Astrocyte (in vitro differentiated cells and primary cell): Measurements from ENCODE around the gene RENBP. TPM values are rescaled to one million over a fixed set of nuclear protein-coding genes. Genes with fewer than 3 reads are reported as not detected.
A peak's percentile ranks its signal among the peaks of the same experiment; 100 is the strongest.

Source experiments
- DNase-seq: peaks from one replicate; pipeline ENCODE4 v3.0.0-alpha.2; 2010; ENCODE audit warnings: low read depth
- FAIRE-seq: peaks from 2 replicates; lab custom pipeline; 2011; peaks lifted over from hg19 to GRCh38; lab: Jason Lieb, UNC
- H2AFZ ChIP-seq: 2 replicates; pipeline ENCODE4 v1.6.0; 2012; ENCODE audit warnings: low read depth, low read length, inconsistent platforms
- H3K27ac ChIP-seq: 2 replicates; pipeline ENCODE4 v1.5.1; 2011; ENCODE audit warnings: low read depth, low read length, inconsistent platforms
- H3K27me3 ChIP-seq: 2 replicates; pipeline ENCODE4 v1.6.0; 2011; ENCODE audit warnings: low read length, inconsistent platforms; ENCODE audit not compliant: insufficient read depth
- H3K36me3 ChIP-seq: 2 replicates; pipeline ENCODE4 v1.5.1; 2011; ENCODE audit warnings: low read length, inconsistent platforms; ENCODE audit not compliant: insufficient read depth
- H3K4me1 ChIP-seq: 2 replicates; pipeline ENCODE4 v1.5.1; 2011; ENCODE audit warnings: low read length, inconsistent platforms; ENCODE audit not compliant: insufficient read depth
- H3K4me2 ChIP-seq: 2 replicates; pipeline ENCODE4 v1.6.0; 2012; ENCODE audit warnings: low read length, inconsistent platforms
- H3K4me3 ChIP-seq: 2 replicates; pipeline ENCODE4 v1.5.1; 2011; ENCODE audit warnings: low read depth, mild to moderate bottlenecking, low read length, inconsistent platforms; ENCODE audit not compliant: insufficient read depth
- H3K79me2 ChIP-seq: 2 replicates; pipeline ENCODE4 v1.6.0; 2012; ENCODE audit warnings: mild to moderate bottlenecking, low read length, inconsistent platforms; ENCODE audit not compliant: insufficient read depth
- H3K9ac ChIP-seq: 2 replicates; pipeline ENCODE4 v1.6.0; 2012; ENCODE audit warnings: mild to moderate bottlenecking, low read length, inconsistent platforms
- H3K9me3 ChIP-seq: 2 replicates; pipeline ENCODE4 v1.5.1; 2012; ENCODE audit warnings: low read depth, mild to moderate bottlenecking, low read length, inconsistent platforms; ENCODE audit not compliant: insufficient read depth
- H4K20me1 ChIP-seq: 2 replicates; pipeline ENCODE4 v1.6.0; 2012; ENCODE audit warnings: low read length, inconsistent platforms; ENCODE audit not compliant: insufficient read depth
- H3K27ac Mint-ChIP-seq: one replicate; pipeline ENCODE4 v1.8.0; 2021; ENCODE audit warnings: mild to moderate bottlenecking, mixed read lengths; ENCODE audit not compliant: unreplicated experiment
- H3K27me3 Mint-ChIP-seq: one replicate; pipeline ENCODE4 v1.8.0; 2021; ENCODE audit warnings: low read depth, mixed read lengths; ENCODE audit not compliant: unreplicated experiment
- H3K36me3 Mint-ChIP-seq: one replicate; pipeline ENCODE4 v1.8.0; 2021; ENCODE audit warnings: low read depth, mixed read lengths; ENCODE audit not compliant: unreplicated experiment
- H3K4me1 Mint-ChIP-seq: one replicate; pipeline ENCODE4 v1.8.0; 2021; ENCODE audit warnings: low read depth, mixed read lengths; ENCODE audit not compliant: unreplicated experiment
- H3K4me3 Mint-ChIP-seq: one replicate; pipeline ENCODE4 v1.8.0; 2021; ENCODE audit warnings: mild to moderate bottlenecking, moderate library complexity, mixed read lengths; ENCODE audit not compliant: unreplicated experiment
- H3K9me3 Mint-ChIP-seq: one replicate; pipeline ENCODE4 v1.8.0; 2021; ENCODE audit warnings: mild to moderate bottlenecking, mixed read lengths; ENCODE audit not compliant: unreplicated experiment
- CTCF ChIP-seq: IDR thresholded peaks from 2 replicates; pipeline ENCODE4 v1.5.1; 2011; ENCODE audit warnings: low read depth, mild to moderate bottlenecking, inconsistent platforms, low read length, moderate library complexity; ENCODE audit not compliant: insufficient read depth
- EZH2 ChIP-seq: IDR thresholded peaks from 2 replicates; pipeline ENCODE4 v1.6.1; 2012; ENCODE audit warnings: mild to moderate bottlenecking, low read length, inconsistent platforms; ENCODE audit not compliant: insufficient read depth
- total RNA-seq: library from RNA; stranded (reverse); gene quantifications from 2 replicates; pipeline ENCODE4 v1.2.1, GENCODE V29; 2021

RENBP gene
- total RNA-seq, 1 donor from 2014 or later: 2.2 TPM

- no peak for TF ChIP-seq CTCF
- no peak for TF ChIP-seq EZH2
- no peak for FAIRE-seq
- peaks cover 5% of the 10 kb centered on the region for H3K4me1 Mint-ChIP-seq
- H2AFZ ChIP-seq: no peak overlapping the region
- no peaks in the 10 kb centered on the region for H3K27me3 ChIP-seq
- no peaks in the 10 kb centered on the region for H3K9me3 ChIP-seq
- H3K27ac Mint-ChIP-seq: no peak overlapping the region
- peaks cover 2% of the 10 kb centered on the region for H3K36me3 Mint-ChIP-seq
- no peaks in the 10 kb centered on the region for H3K9me3 Mint-ChIP-seq
- H3K4me1 ChIP-seq: peaks cover 4% of the 10 kb centered on the region
- H3K79me2 ChIP-seq: peaks cover 7% of the 10 kb centered on the region
- peaks cover 3% of the 10 kb centered on the region for H3K36me3 ChIP-seq
- no peaks in the 10 kb centered on the region for H4K20me1 ChIP-seq
- H3K4me2 ChIP-seq: no peak overlapping the region
- no peak overlapping the region for H3K4me3 ChIP-seq
- no peak overlapping the region for H3K27ac ChIP-seq
- no peak for DNase-seq
- no peak overlapping the region for H3K4me3 Mint-ChIP-seq
- no peak overlapping the region for H3K9ac ChIP-seq
- H3K27me3 Mint-ChIP-seq: no peaks in the 10 kb centered on the region
Observed at GRCh38 chrX:153951683-153952372, 7.4 kb upstream of the RENBP start.

GRCh38 chrX:153950127-153950526, 5.7 kb upstream of the RENBP start:
- Histone ChIP-seq H3K9me3 (no peaks in the 10 kb centered on the region), H3K27ac (no peak overlapping the region), H3K4me2 (no peak overlapping the region), H3K4me3 (no peak overlapping the region), H4K20me1 (no peaks in the 10 kb centered on the region), H2AFZ (no peak overlapping the region), H3K79me2 (peaks cover 7% of the 10 kb centered on the region), H3K9ac (no peak overlapping the region), H3K27me3 (no peaks in the 10 kb centered on the region), H3K4me1 (peaks cover 4% of the 10 kb centered on the region), H3K36me3 (peaks cover 3% of the 10 kb centered on the region)
- Mint-ChIP-seq H3K27ac (no peak overlapping the region), H3K27me3 (no peaks in the 10 kb centered on the region), H3K9me3 (no peaks in the 10 kb centered on the region), H3K4me1 (peaks cover 5% of the 10 kb centered on the region), H3K4me3 (no peak overlapping the region), H3K36me3 (peaks cover 2% of the 10 kb centered on the region)
- FAIRE-seq: peak; percentile 62
- no peak for DNase-seq
- TF ChIP-seq CTCF: no peak
- no peak for TF ChIP-seq EZH2
